Astrocyte of the spinal cord (primary cell): Measurements from ENCODE around the gene PKP4.
"Not testable (repeated sequence)": the region's sequence is repeated elsewhere in the genome, so short reads cannot be mapped to it uniquely, and the experiment has no call there.

ENCODE experiments used
- DNase-seq: peaks from one replicate; pipeline ENCODE4 v3.0.0; 2011; ENCODE audit warnings: low read depth, low spot score
- H3K4me3 ChIP-seq: 2 replicates; pipeline ENCODE4 v1.5.1; 2011; ENCODE audit warnings: low read depth, mild to moderate bottlenecking, low read length, moderate library complexity
- in situ Hi-C: cut with HindIII; loops from 2 replicates; pipeline ENCODE4 v1.10.0; 2017; ENCODE audit warnings: low sequenced_read_pairs
- TF ChIP-seq, protein P1 (sequence below): IDR thresholded peaks from 2 replicates; pipeline ENCODE4 v1.5.1; 2012; ENCODE audit warnings: low read depth, mild to moderate bottlenecking, low read length, inconsistent platforms

The PKP4 gene

DNA sequence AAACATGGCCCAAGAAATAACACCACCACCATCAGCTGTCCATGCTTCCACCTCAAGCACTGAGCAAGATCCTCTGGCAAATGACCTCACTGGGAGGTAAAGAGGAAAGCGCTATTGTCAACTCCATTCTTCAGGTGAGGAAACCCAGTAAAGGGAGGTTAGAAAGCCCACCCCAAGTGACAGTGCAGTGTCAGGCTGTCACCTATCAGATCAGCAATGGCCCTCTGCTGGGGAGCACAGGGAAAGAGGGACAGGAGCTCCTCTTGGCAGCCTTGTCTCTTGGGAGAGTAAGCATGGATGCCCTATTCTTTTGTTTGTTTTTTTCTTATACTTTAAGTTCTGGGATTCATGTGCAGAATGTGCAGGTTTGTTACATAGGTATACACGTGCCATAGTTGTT is 234.1 kb downstream of the PKP4 start:
- in situ Hi-C loops: no loop called here

DNA sequence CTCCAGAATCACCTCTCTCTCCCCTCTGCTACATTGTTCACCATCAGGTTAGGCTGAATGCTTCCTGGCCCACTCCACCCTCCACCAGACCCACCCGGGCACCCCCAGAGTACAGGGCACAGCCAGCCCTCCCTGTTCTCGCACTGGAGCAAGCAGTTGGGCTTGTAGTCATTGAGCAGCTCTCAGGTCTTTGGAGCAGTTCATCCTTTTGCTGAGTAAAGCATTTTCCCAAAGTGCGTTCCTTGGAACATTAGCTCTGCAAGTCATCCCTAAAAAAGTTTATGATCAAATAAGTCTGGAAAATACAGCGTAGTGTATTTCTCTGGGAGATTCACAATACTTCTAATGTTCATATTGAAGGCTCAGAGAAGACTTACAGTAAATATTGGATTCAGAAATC is 234.9 kb downstream of the PKP4 start:
- no peak for DNase-seq
- in situ Hi-C loops: no loop called here
- no peak overlapping the region for H3K4me3 ChIP-seq
- TF ChIP-seq, protein P1, sequence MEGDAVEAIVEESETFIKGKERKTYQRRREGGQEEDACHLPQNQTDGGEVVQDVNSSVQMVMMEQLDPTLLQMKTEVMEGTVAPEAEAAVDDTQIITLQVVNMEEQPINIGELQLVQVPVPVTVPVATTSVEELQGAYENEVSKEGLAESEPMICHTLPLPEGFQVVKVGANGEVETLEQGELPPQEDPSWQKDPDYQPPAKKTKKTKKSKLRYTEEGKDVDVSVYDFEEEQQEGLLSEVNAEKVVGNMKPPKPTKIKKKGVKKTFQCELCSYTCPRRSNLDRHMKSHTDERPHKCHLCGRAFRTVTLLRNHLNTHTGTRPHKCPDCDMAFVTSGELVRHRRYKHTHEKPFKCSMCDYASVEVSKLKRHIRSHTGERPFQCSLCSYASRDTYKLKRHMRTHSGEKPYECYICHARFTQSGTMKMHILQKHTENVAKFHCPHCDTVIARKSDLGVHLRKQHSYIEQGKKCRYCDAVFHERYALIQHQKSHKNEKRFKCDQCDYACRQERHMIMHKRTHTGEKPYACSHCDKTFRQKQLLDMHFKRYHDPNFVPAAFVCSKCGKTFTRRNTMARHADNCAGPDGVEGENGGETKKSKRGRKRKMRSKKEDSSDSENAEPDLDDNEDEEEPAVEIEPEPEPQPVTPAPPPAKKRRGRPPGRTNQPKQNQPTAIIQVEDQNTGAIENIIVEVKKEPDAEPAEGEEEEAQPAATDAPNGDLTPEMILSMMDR: no peak

More for the DNA sequence above, 234.1 kb downstream of the PKP4 start:
- TF ChIP-seq, protein P1: no peak
- H3K4me3 ChIP-seq: no peak overlapping the region
- no peak for DNase-seq

DNA sequence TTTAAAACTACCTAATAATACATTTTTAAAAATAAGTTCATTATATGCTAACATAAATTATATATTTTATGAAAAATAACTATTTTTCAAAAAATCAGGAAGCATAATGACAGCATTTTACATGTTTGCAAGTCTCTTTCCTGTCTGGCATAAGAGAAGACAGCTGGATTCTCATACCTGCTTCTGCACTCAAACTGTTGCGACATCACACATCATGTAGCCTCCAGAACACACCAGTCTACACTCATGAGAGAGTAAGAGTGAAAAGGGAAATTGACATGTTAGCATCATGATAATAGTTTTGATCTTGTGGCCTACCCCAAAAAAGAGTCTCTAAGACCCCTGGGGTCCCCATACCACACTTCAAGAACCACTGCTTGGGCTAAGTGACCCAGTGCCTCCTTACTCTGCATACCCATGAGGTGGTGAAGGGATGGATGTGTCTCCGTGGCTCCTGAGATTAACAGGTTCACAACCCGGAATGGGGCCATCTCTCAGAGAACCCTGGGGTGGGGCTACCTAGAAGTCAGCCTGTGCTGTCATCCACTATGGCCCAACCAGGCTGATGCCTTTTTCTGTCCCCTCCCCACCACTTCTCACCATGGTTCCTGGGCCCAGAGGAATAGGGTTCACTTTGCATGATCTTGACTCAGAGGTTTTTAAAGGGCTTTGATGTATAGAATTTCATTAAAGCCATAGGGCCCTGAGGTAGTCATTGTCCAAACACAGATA is 235.8 kb downstream of the PKP4 start:
- TF ChIP-seq, protein P1: no peak
- DNase-seq: no peak
- in situ Hi-C loops: no loop called here
- H3K4me3 ChIP-seq: no peak overlapping the region

DNA sequence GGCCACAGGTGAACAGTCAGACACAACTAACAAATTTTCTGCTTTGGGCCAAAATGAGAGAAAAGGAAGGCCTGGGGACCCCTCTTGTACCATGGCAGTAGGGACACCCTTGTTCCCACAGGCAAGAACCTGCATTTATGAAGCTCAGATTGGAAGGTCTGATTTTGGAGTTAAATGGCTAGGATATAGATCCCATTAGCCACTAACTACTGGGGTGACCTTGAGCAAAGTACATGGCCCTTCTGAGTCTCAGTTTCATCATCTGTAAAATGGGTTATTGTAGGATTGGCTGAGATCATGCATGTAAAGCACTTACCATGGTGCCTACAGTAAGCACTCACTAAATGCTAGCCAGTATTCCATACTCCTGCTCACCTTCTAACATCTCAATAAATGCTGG is 236.7 kb downstream of the PKP4 start:
- in situ Hi-C loops: no loop called here
- TF ChIP-seq, protein P1: no peak
- DNase-seq: no peak
- no peak overlapping the region for H3K4me3 ChIP-seq

DNA sequence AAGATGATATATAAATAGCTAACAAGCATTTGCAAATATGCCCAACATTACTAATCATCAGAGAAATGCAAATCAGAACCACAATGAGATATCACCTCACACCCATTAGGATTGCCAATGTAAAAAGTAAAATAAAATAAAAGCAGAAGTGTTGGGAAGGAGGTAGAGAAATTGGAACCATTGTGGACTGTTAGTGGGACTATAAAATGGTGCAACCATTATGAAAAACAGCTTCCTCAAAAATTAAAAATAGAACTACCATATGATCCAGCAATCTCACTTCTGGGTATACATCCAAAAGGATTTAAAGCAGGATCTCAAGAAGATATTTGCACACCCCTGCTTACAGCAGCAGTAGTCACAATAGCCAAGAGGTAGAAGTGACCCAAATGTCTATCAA is 238.6 kb downstream of the PKP4 start:
- DNase-seq: no peak
- TF ChIP-seq, protein P1: no peak
- in situ Hi-C loops: no loop called here
- H3K4me3 ChIP-seq: no peak overlapping the region

DNA sequence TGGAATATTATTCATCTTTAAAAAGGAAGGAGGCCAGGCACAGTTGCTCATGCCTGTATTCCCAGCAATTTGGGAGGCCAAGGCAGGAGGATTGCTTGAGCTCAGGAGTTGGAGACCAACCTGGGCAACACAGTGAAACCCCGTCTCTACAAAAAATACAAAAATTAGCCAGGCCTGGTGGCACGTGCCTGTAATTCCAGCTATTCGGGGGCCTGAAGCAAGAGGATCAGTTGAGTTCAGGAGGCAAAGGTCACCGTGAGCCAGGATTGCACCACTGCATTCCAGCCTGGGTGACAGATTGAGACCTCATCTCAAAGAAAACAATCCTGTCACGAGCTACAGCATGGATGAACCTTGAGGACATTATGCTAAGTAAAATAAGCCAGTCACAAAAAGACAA is 239.0 kb downstream of the PKP4 start:
- in situ Hi-C loops, DNase-seq, H3K4me3 ChIP-seq: not testable (repeated sequence)

DNA sequence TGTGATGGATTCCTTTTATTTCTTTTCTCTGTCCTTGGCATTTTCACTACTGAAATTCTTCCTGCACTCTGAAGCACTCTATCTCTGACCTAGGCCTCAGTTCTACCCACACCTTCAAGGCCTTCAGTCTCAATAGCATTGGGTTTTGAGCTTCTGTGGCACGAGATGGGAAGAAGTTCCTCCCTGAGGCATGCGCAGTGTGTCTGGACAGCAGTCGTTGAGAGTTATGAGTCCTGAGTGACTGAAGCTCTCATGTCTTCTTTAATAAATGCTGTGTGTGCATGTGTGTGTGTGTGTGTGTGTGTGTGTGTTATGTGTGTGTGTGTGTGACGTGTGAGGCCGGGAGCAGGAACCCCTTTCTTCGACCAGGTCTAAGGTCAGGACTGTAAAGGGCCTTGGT is 242.6 kb downstream of the PKP4 start:
- no peak overlapping the region for H3K4me3 ChIP-seq
- no peak for DNase-seq
- TF ChIP-seq, protein P1: no peak
- in situ Hi-C loops: no loop called here
